CD4-positive, alpha-beta T cell treated with Interleukin-6 at 100 ng/mL for 8 hours (primary cell): Measurements from ENCODE around the gene NHLRC3.
"Not testable (repeated sequence)": the region's sequence is repeated elsewhere in the genome, so short reads cannot be mapped to it uniquely, and the experiment has no call there.

Source experiments
- DNase-seq: peaks from one replicate; pipeline ENCODE4 v3.0.0-alpha.2; 2020; ENCODE audit warnings: mixed read lengths, low spot score

Gene NHLRC3, protein sequence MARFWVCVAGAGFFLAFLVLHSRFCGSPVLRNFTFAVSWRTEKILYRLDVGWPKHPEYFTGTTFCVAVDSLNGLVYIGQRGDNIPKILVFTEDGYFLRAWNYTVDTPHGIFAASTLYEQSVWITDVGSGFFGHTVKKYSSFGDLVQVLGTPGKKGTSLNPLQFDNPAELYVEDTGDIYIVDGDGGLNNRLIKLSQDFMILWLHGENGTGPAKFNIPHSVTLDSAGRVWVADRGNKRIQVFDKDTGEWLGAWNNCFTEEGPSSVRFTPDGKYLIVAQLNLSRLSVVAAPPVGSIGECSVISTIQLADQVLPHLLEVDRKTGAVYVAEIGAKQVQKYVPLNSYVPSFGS

DNA sequence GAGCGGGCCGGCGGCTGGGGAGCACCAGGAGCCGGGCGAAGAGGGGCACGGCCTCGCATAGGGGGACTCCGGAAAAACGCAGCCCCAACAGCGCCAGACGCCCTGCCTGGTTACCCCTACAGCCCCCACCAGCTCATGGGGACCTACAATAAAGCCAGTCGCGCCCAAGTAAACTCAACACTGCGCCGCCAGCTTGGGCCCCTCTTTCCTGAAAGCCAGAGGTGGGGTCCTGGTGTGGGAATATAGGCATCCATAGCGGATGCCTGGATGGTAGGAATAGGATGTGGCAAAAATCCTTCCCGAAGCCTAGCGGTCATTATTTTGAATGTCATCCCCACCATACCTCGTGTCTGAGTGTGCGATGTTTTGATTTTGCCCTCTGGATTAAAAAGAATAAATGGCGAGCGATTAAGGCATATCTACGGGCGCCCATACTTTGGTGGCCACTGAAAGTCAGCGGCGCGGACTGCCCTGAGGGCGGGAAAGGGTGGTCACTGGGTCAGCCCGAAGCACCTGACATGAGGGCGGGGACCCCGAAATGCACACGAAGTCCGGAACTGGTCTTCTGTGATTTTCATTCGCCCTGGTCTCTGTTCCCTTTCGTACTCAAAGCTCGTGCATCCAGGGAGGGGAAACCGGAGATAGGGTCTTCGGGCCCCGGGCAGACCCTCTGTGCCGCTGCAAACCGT, at the start of gene NHLRC3, which contains the start of gene PROSER1:
TSS of gene NHLRC3 (plus strand) at position 577 of the 689 bp plus-strand sequence. CDS start 184 bp downstream, outside the sequence.
TSS of gene PROSER1 (minus strand) at position 210 of the 689 bp plus-strand sequence. CDS start 847 bp downstream, outside the sequence.
- peak; percentile 79 for DNase-seq

DNA sequence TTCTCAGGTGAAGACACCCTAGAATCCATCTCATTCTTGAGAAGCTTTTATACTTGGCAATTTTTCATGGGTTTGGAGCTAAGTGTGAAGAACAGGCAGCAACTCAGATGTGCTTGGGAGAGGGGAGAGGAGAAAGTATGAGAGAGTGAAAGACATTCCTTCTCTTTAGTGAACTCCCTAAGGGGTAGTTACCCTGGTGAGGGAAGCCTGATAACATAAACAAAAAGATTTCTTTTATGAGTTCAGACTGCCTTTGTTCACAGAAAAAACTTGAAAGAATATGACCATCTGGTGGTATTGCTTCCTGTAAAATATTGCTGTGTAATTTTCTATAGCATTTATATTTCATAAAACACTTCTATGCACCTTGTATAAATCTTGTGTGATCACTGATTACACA, 47.6 kb upstream of the NHLRC3 start, which contains the start of gene STOML3:
TSS of gene STOML3 (minus strand) at position 139 of the 400 bp plus-strand sequence. CDS start at position 29, 110 bp downstream.
- no peak for DNase-seq

DNA sequence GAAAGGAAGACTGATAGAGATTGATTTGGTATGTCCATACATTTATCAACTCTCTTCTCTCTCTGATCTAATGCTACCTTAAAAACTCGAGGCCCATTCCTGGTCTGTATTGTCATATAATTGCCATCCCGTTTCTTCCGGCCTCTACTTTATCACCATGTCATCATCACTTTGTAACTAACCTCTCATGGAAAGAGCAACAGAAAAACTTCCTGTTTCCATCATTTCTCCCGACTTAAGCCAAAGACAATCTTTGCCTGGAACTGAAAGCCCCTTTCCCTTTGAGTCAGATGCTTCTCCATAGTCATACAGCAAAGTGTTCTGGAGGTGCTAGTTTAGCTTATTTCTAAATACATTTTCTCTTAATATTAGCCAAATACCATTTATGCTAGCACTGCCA, 44.9 kb upstream of the NHLRC3 start:
- no peak for DNase-seq

GRCh38 chr13:38998739-38999138, 39.5 kb upstream of the NHLRC3 start:
- no peak for DNase-seq

DNA sequence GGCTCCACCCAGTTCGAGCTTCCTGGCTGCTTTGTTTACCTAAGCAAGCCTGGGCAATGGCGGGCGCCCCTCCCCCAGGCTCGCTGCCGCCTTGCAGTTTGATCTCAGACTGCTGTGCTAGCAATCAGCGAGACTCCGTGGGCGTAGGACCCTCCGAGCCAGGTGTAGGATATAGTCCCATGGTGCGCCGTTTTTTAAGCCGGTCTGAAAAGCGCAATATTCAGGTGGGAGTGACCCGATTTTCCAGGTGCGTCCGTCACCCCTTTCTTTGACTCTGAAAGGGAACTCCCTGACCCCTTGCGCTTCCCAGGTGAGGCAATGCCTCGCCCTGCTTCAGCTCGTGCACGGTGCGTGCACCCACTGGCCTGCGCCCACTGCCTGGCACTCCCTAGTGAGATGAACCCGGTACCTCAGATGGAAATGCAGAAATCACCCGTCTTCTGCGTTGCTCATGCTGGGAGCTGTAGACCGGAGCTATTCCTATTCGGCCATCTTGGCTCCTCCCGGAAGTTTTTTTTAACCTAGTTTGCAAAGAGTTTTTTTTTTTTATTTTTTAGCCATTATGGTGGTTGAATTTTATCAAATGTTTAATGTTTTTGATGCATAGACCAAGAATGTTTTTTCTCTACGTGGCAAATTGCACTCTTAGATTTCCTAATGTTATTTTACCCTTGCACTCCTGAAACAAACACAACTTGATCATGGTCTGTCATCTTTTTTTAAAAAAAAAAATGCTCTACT, 31.7 kb upstream of the NHLRC3 start:
- not testable (repeated sequence) for DNase-seq

- DNase-seq, result no peak
Observed at GRCh38 chr13:39012608-39013007, 25.6 kb upstream of the NHLRC3 start.

DNA sequence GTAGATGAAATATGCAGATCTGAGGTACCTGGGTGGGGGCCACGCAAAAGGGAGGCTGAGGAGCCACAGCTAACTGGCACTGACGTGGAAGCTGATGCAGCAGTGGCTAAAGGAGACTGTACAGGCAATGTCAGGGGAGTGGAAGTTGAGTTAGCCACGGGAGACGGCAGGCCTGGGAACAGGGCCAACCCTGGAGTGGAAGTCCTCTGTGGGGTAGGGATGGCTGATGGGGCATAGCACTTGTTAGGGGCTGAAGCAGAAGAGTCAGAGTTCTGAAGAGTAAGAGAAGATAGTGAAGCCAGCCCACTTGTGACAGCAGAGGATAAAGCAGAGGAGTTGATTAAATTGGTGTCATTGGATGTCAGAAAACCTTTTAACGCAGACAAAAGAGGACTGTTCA, 24.8 kb upstream of the NHLRC3 start:
- no peak for DNase-seq

- DNase-seq, result no peak
Observed at GRCh38 chr13:39016087-39016486, 22.2 kb upstream of the NHLRC3 start.

DNA sequence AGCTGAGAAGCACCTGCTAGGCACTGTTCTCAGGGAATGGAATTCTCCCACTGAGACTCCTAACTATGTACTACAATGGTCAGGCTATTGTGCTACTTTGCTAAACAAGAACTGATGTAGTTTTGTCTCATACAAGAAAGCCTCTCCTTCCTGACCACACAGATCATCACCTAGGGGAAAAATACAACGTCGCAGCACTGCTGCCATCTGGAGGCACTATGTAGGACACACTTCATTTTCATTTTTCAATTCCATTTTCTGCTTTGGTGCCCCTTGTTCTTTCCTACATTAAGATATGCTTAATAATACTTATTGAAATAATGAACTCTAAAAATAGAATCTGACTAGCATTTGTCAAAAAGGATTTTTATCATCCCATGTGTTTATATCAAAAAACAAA, 21.5 kb upstream of the NHLRC3 start:
- no peak for DNase-seq

DNA sequence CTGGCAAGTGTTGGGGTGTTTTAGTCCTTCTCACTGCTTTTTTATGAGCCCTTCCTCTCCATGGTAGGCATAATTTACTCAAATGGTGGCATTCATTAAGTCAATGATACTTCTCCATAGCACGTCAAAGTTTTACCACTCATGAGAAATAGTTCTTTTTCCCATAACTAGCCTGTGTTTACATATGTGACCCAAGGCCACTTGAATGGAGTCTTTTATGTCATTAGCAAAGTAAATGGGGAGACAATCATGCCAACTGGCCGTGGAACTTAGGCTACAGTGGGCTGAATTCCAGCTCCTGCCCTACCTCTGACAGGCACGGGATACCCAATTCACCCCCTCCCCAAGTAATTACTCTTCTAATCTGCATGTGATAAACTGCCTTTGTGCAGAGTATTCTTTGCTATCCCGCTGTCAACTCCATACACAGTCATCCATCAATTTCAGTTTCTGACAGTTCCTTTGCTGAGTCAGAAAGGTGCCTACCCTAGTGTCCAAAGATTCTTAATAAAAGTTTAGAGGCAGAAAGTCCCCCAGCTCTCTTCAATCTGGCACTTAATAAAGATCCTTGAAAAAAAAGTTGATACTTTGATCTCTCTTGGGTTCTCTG, 17.3 kb upstream of the NHLRC3 start:
- DNase-seq, result no peak

DNA sequence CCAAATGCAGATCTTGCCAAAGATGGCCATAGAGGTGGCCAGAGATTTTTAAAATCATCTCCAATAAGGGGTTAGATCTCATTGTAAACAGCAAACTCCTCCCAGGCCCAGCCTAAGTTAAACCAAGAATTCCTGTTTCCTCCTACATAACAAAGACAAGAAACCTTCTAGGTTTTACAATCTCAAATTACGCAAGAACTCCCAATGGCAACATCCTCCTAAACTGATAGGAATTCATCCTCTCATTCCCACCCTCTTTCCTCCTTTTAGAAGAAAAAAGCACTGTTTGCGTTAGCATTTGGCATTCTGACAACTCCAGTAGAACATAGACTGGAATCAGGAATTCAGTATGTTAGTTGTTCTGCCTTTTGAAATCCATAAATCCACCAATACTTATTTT, 14.9 kb upstream of the NHLRC3 start:
- DNase-seq, result no peak

- DNase-seq, result no peak
Observed at GRCh38 chr13:39023761-39024160, 14.5 kb upstream of the NHLRC3 start.

DNA sequence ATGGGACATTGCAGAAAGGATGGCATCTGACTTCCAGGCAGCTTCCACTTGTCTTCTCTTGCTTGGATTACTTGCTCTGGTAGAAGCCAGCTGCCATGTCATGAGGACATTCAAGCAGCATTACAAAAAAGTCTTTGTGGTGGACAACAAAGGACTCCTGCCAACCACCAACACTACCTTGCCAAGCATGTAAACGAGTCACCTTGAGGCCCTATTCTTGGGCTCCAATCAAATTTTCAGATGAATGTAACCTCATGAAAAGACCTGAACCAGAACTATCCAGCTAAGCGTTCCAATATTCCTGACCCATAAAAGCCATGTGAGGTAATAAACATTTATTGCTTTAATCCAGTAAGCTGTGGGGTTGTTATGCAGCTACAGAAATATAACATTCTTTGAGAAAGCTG, 12.8 kb upstream of the NHLRC3 start:
- no peak for DNase-seq

DNA sequence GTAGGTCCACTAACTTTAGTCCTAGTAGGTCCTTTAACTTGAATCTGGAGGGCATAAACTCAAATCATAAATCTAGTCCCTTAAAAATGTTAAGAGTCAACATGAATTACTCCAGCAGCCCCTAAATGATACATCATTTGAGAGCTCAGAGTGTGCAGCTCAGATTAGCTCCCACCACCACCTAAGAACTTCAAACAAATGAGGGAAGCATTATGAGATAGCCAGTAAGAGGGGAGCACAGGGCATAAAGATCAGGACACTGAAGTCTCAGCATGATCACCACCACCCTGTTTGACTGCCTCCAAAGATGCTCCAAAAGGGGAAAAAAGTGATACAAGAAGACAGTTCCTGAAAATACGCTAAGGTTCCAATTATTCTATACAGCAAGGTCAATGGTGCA, 6.1 kb upstream of the NHLRC3 start:
- no peak for DNase-seq

GRCh38 chr13:39034085-39034484, 4.2 kb upstream of the NHLRC3 start:
- DNase-seq, result no peak

DNA sequence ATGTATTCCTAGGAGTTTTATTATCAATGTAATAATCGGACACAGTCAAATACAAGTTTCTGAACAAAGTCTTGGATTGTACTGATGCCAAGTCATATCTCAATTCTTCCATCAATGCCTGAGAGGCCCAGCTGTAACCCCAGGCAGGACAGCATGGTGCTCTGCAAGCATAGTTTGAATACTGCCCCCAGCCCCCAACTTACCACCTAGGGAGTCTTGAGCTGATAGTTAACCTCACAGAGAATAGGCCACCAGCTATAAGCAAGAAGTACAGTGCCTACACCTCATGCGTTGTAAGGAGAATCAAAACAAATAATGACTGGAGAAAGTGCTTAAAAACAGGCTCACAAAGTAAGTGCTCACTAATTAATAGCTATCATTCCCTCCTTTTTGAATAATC, 3.1 kb upstream of the NHLRC3 start:
- DNase-seq, result no peak

GRCh38 chr13:39035799-39036198, 2.5 kb upstream of the NHLRC3 start:
- DNase-seq, result no peak

DNA sequence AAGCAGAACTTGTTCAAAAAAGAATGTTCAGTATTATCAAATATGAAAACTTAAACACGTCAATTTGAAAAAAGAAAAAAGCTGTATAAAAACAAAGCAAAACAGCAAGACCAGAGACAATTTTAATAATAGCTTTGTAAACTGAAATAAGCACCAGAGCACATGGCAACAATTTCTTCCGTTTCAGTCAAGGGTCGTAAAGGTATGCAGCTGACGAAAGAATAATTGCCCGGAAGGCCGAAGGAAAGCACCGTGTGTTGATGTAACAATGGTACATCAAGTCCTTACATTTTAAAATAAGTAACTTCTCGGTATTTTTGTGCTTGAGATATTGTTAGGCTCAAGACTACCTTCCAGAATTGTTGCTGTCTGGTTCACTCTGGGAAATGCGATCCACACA, 2.0 kb upstream of the NHLRC3 start:
- DNase-seq, result peak; percentile 16

DNA sequence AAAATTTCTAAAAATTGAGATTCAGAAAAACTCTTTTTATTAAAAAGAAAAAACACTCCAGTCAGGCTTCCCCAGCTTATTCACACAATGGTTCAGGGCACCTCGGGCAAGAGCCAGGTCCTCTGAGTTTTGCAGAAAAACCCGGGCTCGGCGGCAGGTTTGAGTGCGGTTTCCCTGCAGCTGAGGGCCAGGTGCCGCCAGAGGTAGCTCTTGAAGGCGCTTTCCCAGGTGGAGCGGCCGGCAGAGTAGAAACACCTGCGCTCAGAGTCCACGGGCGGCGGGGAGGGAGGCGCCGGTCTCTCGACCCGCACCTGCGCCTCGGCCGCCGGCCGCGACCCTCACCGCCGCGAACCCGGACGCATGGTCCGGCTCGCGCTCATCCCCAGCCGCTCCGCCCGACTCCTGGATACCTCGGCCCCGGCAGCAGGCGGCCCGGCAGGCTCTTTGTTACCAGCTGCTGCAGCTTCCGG, 811 bp upstream of the NHLRC3 start:
- DNase-seq, result no peak

DNA sequence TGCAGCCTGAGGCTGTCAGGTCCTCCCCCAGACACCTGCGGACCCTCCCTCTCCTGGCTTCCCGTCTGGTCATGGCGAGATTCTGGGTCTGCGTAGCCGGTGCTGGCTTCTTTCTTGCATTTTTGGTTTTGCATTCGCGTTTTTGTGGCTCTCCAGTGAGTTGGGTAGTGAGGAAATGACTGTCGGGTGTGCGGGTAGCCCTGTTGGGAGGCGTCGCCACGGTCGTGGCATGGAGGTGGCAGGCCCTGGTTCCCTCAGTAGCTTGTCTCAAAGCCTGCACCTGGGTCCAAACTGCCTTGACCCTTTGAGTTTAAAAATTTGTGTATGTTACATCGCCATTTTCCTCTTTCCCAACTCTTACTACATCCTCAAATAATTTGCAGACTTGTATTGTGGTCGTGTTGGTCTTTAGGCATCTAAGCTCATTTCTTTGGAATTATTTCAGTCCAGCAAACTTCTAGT, 344 bp downstream of the NHLRC3 start:
- peak; percentile 44 for DNase-seq

GRCh38 chr13:39039041-39039440, 785 bp downstream of the NHLRC3 start:
- DNase-seq, result no peak

DNA sequence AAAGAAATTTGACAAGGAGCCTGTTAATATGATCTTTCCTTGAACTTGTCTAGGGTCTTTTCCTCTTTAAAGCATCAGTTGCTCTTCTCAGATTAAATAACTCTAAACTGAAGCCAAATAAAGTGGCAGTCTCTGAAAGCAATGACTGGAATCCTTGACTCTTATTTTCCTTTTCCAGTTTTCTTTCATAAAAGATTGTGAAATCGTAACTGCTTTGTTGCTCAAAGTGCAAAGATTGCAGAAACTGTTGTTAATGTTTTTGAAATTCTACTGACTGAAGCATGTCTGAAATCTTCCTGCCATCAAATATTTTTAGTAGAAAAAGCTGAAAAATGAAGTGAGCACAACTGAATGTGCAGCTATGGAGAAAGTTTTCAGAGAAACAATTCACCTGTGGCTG, 1.9 kb downstream of the NHLRC3 start:
- no peak for DNase-seq
